Stimulated activated naive B cell treated with anti-CD40 and anti-IgM and Interleukin-4, amounts not matched to agents 10 μg/mL and 1 μg/mL and 100 μg/mL, for 72 hours (primary cell): ENCODE data around the gene SRGAP3.

Experiments
- ATAC-seq, 2 donors: fragments of 150-1000 bp; cut with Tn5 transposase; replicated peaks; 2 replicates each; pipeline ENCODE4 v1.10.0; 2021; ENCODE audit warnings: moderate library complexity in 1 of 2
- DNase-seq: peaks from one replicate; pipeline ENCODE4 v3.0.0; 2021
- H3K27ac Mint-ChIP-seq: one replicate; pipeline ENCODE4 v1.8.0; 2022; ENCODE audit warnings: mild to moderate bottlenecking, mixed read lengths
- H3K27me3 Mint-ChIP-seq, 2 donors: one replicate each; pipeline ENCODE4 v1.8.0; 2022; ENCODE audit warnings: mixed read lengths in 2 of 2
- H3K36me3 Mint-ChIP-seq, 2 donors: one replicate each; pipeline ENCODE4 v1.8.0; 2022; ENCODE audit warnings: mixed read lengths in 2 of 2, mild to moderate bottlenecking in 1 of 2
- H3K4me1 Mint-ChIP-seq, 2 donors: one replicate each; pipeline ENCODE4 v1.8.0; 2022; ENCODE audit warnings: mixed read lengths in 2 of 2, mild to moderate bottlenecking in 1 of 2
- H3K4me3 Mint-ChIP-seq, 2 donors: one replicate each; pipeline ENCODE4 v1.8.0; 2022; ENCODE audit warnings: mild to moderate bottlenecking in 2 of 2, mixed read lengths in 2 of 2, moderate library complexity in 1 of 2
- H3K9me3 Mint-ChIP-seq, 2 donors: one replicate each; pipeline ENCODE4 v1.8.0; 2022; ENCODE audit warnings: mixed read lengths in 2 of 2, mild to moderate bottlenecking in 1 of 2

SRGAP3 gene

GRCh38 chr3:9246189-9246588, 3.3 kb downstream of the SRGAP3 start:
- H3K27me3 Mint-ChIP-seq, result peaks cover 13 to 14% of the 10 kb centered on the region in 2 donors
- ATAC-seq (no peak), DNase-seq (no peak)
- H3K27ac Mint-ChIP-seq, result no peak overlapping the region
- peaks cover 3 to 5% of the 10 kb centered on the region in 2 donors for H3K9me3 Mint-ChIP-seq
- H3K4me3 Mint-ChIP-seq, result no peak overlapping the region
- no peaks in the 10 kb centered on the region for H3K36me3 Mint-ChIP-seq
- peaks cover 12 to 23% of the 10 kb centered on the region in 2 donors for H3K4me1 Mint-ChIP-seq

GRCh38 chr3:9244495-9245183, 4.8 kb downstream of the SRGAP3 start:
- no peaks in the 10 kb centered on the region for H3K36me3 Mint-ChIP-seq
- ATAC-seq, result no peak

GRCh38 chr3:9241956-9242355, 7.5 kb downstream of the SRGAP3 start:
- ATAC-seq, result no peak
- H3K4me3 Mint-ChIP-seq, result no peak overlapping the region
- H3K9me3 Mint-ChIP-seq, result peaks cover 3 to 5% of the 10 kb centered on the region in 2 donors
- H3K4me1 Mint-ChIP-seq, result no peaks in the 10 kb centered on the region
- H3K27me3 Mint-ChIP-seq, result peaks cover 0 to 13% of the 10 kb centered on the region in 2 donors
- no peak overlapping the region for H3K27ac Mint-ChIP-seq
- H3K36me3 Mint-ChIP-seq, result no peaks in the 10 kb centered on the region
- no peak for DNase-seq

More at GRCh38 chr3:9244495-9245183, 4.8 kb downstream of the SRGAP3 start:
- peaks cover 3 to 5% of the 10 kb centered on the region in 2 donors for H3K9me3 Mint-ChIP-seq
- no peak overlapping the region for H3K27ac Mint-ChIP-seq
- DNase-seq, result no peak
- peaks cover 10 to 17% of the 10 kb centered on the region in 2 donors for H3K4me1 Mint-ChIP-seq
- no peak overlapping the region for H3K4me3 Mint-ChIP-seq
- peaks cover 13 to 14% of the 10 kb centered on the region in 2 donors for H3K27me3 Mint-ChIP-seq

GRCh38 chr3:9239680-9240079, 9.8 kb downstream of the SRGAP3 start:
- Mint-ChIP-seq H3K27me3 (peaks cover 7 to 25% of the 10 kb centered on the region in 2 donors), H3K9me3 (peaks cover 5 to 6% of the 10 kb centered on the region in 2 donors), H3K4me1 (no peaks in the 10 kb centered on the region), H3K27ac (no peak overlapping the region), H3K4me3 (no peak overlapping the region), H3K36me3 (no peaks in the 10 kb centered on the region)
- no peak for ATAC-seq
- no peak for DNase-seq

GRCh38 chr3:9238721-9239295, 10.6 kb downstream of the SRGAP3 start:
- Mint-ChIP-seq H3K36me3 (no peaks in the 10 kb centered on the region), H3K4me1 (no peaks in the 10 kb centered on the region), H3K27ac (no peak overlapping the region), H3K9me3 (peaks cover 5 to 6% of the 10 kb centered on the region in 2 donors), H3K4me3 (no peak overlapping the region), H3K27me3 (peaks cover 11 to 25% of the 10 kb centered on the region in 2 donors)
- ATAC-seq (no peak), DNase-seq (no peak)

GRCh38 chr3:9238276-9238675, 11.2 kb downstream of the SRGAP3 start:
- DNase-seq (no peak), ATAC-seq (no peak)
- Mint-ChIP-seq H3K27me3 (peaks cover 16 to 25% of the 10 kb centered on the region in 2 donors), H3K4me1 (no peaks in the 10 kb centered on the region), H3K4me3 (no peak overlapping the region), H3K27ac (no peak overlapping the region), H3K9me3 (peaks cover 5 to 6% of the 10 kb centered on the region in 2 donors), H3K36me3 (no peaks in the 10 kb centered on the region)

GRCh38 chr3:9233814-9234600, 15.4 kb downstream of the SRGAP3 start:
- Mint-ChIP-seq H3K27ac (no peak overlapping the region), H3K4me3 (no peak overlapping the region), H3K9me3 (peaks cover 0 to 3% of the 10 kb centered on the region in 2 donors), H3K4me1 (no peaks in the 10 kb centered on the region), H3K27me3 (peaks cover 16% of the 10 kb centered on the region in 2 donors), H3K36me3 (no peaks in the 10 kb centered on the region)
- DNase-seq, result no peak
- no peak for ATAC-seq

- no peak overlapping the region for H3K27ac Mint-ChIP-seq
- ATAC-seq, result no peak
- no peaks in the 10 kb centered on the region for H3K4me1 Mint-ChIP-seq
- H3K36me3 Mint-ChIP-seq, result no peaks in the 10 kb centered on the region
- H3K27me3 Mint-ChIP-seq, result peaks cover 11 to 16% of the 10 kb centered on the region in 2 donors
- no peak for DNase-seq
- H3K9me3 Mint-ChIP-seq, result peaks cover 0 to 3% of the 10 kb centered on the region in 2 donors
- no peak overlapping the region for H3K4me3 Mint-ChIP-seq
Measured at GRCh38 chr3:9233101-9233500, 16.3 kb downstream of the SRGAP3 start.

- DNase-seq (no peak), ATAC-seq (no peak)
- Mint-ChIP-seq H3K4me3 (no peak overlapping the region), H3K27me3 (peaks cover 11 to 16% of the 10 kb centered on the region in 2 donors), H3K36me3 (no peaks in the 10 kb centered on the region), H3K4me1 (no peaks in the 10 kb centered on the region), H3K9me3 (peaks cover 0 to 3% of the 10 kb centered on the region in 2 donors), H3K27ac (no peak overlapping the region)
Measured at GRCh38 chr3:9231937-9232336, 17.5 kb downstream of the SRGAP3 start.

GRCh38 chr3:9231471-9231870, 18.0 kb downstream of the SRGAP3 start:
- H3K4me1 Mint-ChIP-seq, result no peaks in the 10 kb centered on the region
- H3K9me3 Mint-ChIP-seq, result peaks cover 0 to 3% of the 10 kb centered on the region in 2 donors
- no peaks in the 10 kb centered on the region for H3K36me3 Mint-ChIP-seq
- peaks cover 9 to 16% of the 10 kb centered on the region in 2 donors for H3K27me3 Mint-ChIP-seq
- no peak overlapping the region for H3K4me3 Mint-ChIP-seq
- H3K27ac Mint-ChIP-seq, result no peak overlapping the region
- no peak for DNase-seq
- no peak for ATAC-seq

GRCh38 chr3:9231006-9231405, 18.4 kb downstream of the SRGAP3 start:
- no peak overlapping the region for H3K27ac Mint-ChIP-seq
- H3K9me3 Mint-ChIP-seq, result peaks cover 0 to 2% of the 10 kb centered on the region in 2 donors
- no peak overlapping the region for H3K4me3 Mint-ChIP-seq
- ATAC-seq, result no peak
- peaks cover 5 to 13% of the 10 kb centered on the region in 2 donors for H3K27me3 Mint-ChIP-seq
- DNase-seq, result no peak
- H3K36me3 Mint-ChIP-seq, result no peaks in the 10 kb centered on the region
- no peaks in the 10 kb centered on the region for H3K4me1 Mint-ChIP-seq

- DNase-seq (no peak), ATAC-seq (no peak)
- no peaks in the 10 kb centered on the region for H3K4me1 Mint-ChIP-seq
- H3K4me3 Mint-ChIP-seq, result no peak overlapping the region
- H3K9me3 Mint-ChIP-seq, result no peaks in the 10 kb centered on the region
- no peaks in the 10 kb centered on the region for H3K36me3 Mint-ChIP-seq
- no peak overlapping the region for H3K27ac Mint-ChIP-seq
- peaks cover 3 to 9% of the 10 kb centered on the region in 2 donors for H3K27me3 Mint-ChIP-seq
Measured at GRCh38 chr3:9230596-9230995, 18.9 kb downstream of the SRGAP3 start.

GRCh38 chr3:9229879-9230278, 19.6 kb downstream of the SRGAP3 start:
- no peak overlapping the region for H3K27ac Mint-ChIP-seq
- DNase-seq (no peak), ATAC-seq (no peak)
- no peaks in the 10 kb centered on the region for H3K36me3 Mint-ChIP-seq
- H3K4me1 Mint-ChIP-seq, result no peaks in the 10 kb centered on the region
- peaks cover 0 to 9% of the 10 kb centered on the region in 2 donors for H3K27me3 Mint-ChIP-seq
- H3K4me3 Mint-ChIP-seq, result no peak overlapping the region
- no peaks in the 10 kb centered on the region for H3K9me3 Mint-ChIP-seq

GRCh38 chr3:9229325-9229724, 20.1 kb downstream of the SRGAP3 start:
- ATAC-seq, result no peak
- no peaks in the 10 kb centered on the region for H3K9me3 Mint-ChIP-seq
- no peak for DNase-seq
- peaks cover 0 to 9% of the 10 kb centered on the region in 2 donors for H3K27me3 Mint-ChIP-seq
- no peaks in the 10 kb centered on the region for H3K36me3 Mint-ChIP-seq
- H3K4me1 Mint-ChIP-seq, result no peaks in the 10 kb centered on the region
- no peak overlapping the region for H3K4me3 Mint-ChIP-seq
- H3K27ac Mint-ChIP-seq, result no peak overlapping the region
